Keratinocyte (primary cell): ENCODE measurements around the gene P3R3URF. TPM values are rescaled to one million over a fixed set of nuclear protein-coding genes. Genes with fewer than 3 reads are reported as not detected.

Experiments used
- DNase-seq: peaks from one replicate; pipeline ENCODE4 v3.0.0-alpha.2; 2011; ENCODE audit warnings: low read depth, missing footprints, low spot score
- FAIRE-seq: peaks from 2 replicates; lab custom pipeline; 2011; peaks lifted over from hg19 to GRCh38; lab: Jason Lieb, UNC
- H2AFZ ChIP-seq: 2 replicates; pipeline ENCODE4 v1.6.0; 2012; ENCODE audit warnings: low read length, control low read depth, inconsistent platforms; ENCODE audit not compliant: control insufficient read depth
- H3K27ac ChIP-seq: 2 replicates; pipeline ENCODE4 v1.5.1; 2011; ENCODE audit warnings: low read length; ENCODE audit not compliant: control insufficient read depth, insufficient read depth
- H3K27me3 ChIP-seq: 3 replicates; pipeline ENCODE4 v1.6.0; 2011; ENCODE audit warnings: low read length; ENCODE audit not compliant: control insufficient read depth, insufficient read depth; ENCODE audit errors: extremely low read depth
- H3K36me3 ChIP-seq, 2 experiments: 2 replicates in 1 of 2; 3 replicates in 1 of 2; pipeline ENCODE4 v1.5.1; 2011; ENCODE audit warnings: low read length in 2 of 2, mild to moderate bottlenecking in 1 of 2; ENCODE audit not compliant: control insufficient read depth in 2 of 2, insufficient read depth in 2 of 2; ENCODE audit errors: extremely low read depth in 1 of 2
- H3K4me1 ChIP-seq: 3 replicates; pipeline ENCODE4 v1.5.1; 2011; ENCODE audit warnings: low read length; ENCODE audit not compliant: control insufficient read depth, insufficient read depth; ENCODE audit errors: extremely low read depth
- H3K4me2 ChIP-seq: 3 replicates; pipeline ENCODE4 v1.6.0; 2011; ENCODE audit warnings: low read depth, low read length; ENCODE audit not compliant: control insufficient read depth, insufficient read depth; ENCODE audit errors: extremely low read depth
- H3K4me3 ChIP-seq, 3 experiments: fragments of 200-600 bp in 1 of 3; sonication (generic) in 1 of 3; 2 replicates in 2 of 3; 3 replicates in 1 of 3; pipeline ENCODE4 v1.5.1; 2011 to 2016; ENCODE audit warnings: low read length in 3 of 3, mild to moderate bottlenecking in 3 of 3, control low read depth in 2 of 3, inconsistent platforms in 1 of 3, low read depth in 1 of 3, mixed read lengths in 1 of 3, mixed run types in 1 of 3, moderate library complexity in 1 of 3; ENCODE audit not compliant: control insufficient read depth in 2 of 3, insufficient read depth in 2 of 3; ENCODE audit errors: extremely low read depth in 1 of 3
- H3K79me2 ChIP-seq: 2 replicates; pipeline ENCODE4 v1.6.0; 2012; ENCODE audit warnings: low read length; ENCODE audit not compliant: control insufficient read depth, insufficient read depth
- H3K9ac ChIP-seq: 3 replicates; pipeline ENCODE4 v1.6.0; 2011; ENCODE audit warnings: low read length; ENCODE audit not compliant: control insufficient read depth, insufficient read depth; ENCODE audit errors: extremely low read depth
- H3K9me1 ChIP-seq: 3 replicates; pipeline ENCODE4 v1.6.0; 2011; ENCODE audit warnings: low read length; ENCODE audit not compliant: control insufficient read depth, insufficient read depth; ENCODE audit errors: extremely low read depth
- H3K9me3 ChIP-seq: 2 replicates; pipeline ENCODE4 v1.5.1; 2012; ENCODE audit warnings: low read depth, low read length; ENCODE audit not compliant: control insufficient read depth
- H4K20me1 ChIP-seq: 3 replicates; pipeline ENCODE4 v1.6.0; 2011; ENCODE audit warnings: low read length; ENCODE audit not compliant: control insufficient read depth, insufficient read depth; ENCODE audit errors: extremely low read depth
- EZH2 ChIP-seq: IDR thresholded peaks from one replicate; pipeline ENCODE4 v1.6.1; 2012; ENCODE audit warnings: inconsistent platforms, mild to moderate bottlenecking, low read length, moderate library complexity
- dilution Hi-C: fragments of 300-500 bp; cut with MboI; formaldehyde crosslinking; loops from one replicate; pipeline ENCODE4 v1.7.0; 2020; ENCODE audit warnings: low sequenced_read_pairs; ENCODE audit not compliant: extremely low pct_ligation_motif_present
- polyA plus RNA-seq, 5 experiments: library from polyadenylated mRNA; depleted of rRNA in 3 of 5; stranded (reverse) in 3 of 5; stranded (forward) in 1 of 5; unstranded in 1 of 5; fragments of >200 nt; gene quantifications; 1 replicate in 1 of 5; 2 replicates in 3 of 5; 3 replicates in 1 of 5; pipeline versions ENCODE4 v1.2.1 to v1.2.3, GENCODE V29; 2011 to 2012; ENCODE audit warnings: missing spikeins in 2 of 5, low read depth in 1 of 5, low replicate concordance in 1 of 5
- TF ChIP-seq, protein P1 (sequence below), 3 experiments: IDR thresholded peaks in 1 of 3; conservative IDR thresholded peaks in 1 of 3; optimal IDR thresholded peaks in 1 of 3; 2 replicates in 2 of 3; 3 replicates in 1 of 3; pipeline versions ENCODE3 to v1.5.1; 2011; ENCODE audit warnings: low read length in 3 of 3, mild to moderate bottlenecking in 3 of 3, moderate library complexity in 2 of 3, control low read depth in 1 of 3, inconsistent platforms in 1 of 3; ENCODE audit not compliant: insufficient read depth in 2 of 3; ENCODE audit errors: extremely low read depth in 1 of 3

The P3R3URF gene
- polyA plus RNA-seq, 1 donor (not counting 4 experiments of a cell fraction or from before 2014, with no cell fraction given) = not detected

DNA sequence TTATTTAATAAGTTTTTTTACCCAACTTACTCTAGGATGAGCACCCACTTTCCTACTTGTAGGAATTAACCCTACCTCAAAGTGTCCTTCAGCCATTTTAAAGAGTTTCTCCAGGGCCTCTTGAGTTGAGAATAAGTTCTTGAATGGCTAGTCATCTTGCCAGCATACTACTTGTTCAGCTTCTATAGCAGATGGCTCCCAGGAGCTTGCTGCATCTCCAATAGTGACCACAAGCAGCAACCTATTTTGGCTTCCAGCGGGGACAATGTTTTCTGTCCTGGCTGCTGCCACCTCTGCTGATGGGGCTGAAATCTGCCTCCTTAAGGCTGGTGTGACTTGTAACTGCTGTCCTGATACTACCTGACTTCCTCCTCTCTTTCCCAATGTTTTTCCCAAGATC is 23.1 kb downstream of the P3R3URF start:
- H3K27ac ChIP-seq = no peak overlapping the region
- no peaks in the 10 kb centered on the region for H4K20me1 ChIP-seq
- no peak overlapping the region for H3K4me3 ChIP-seq
- dilution Hi-C loops = no loop called here
- H3K4me1 ChIP-seq = no peaks in the 10 kb centered on the region
- no peaks in the 10 kb centered on the region for H3K27me3 ChIP-seq
- no peak overlapping the region for H3K9ac ChIP-seq
- H3K36me3 ChIP-seq = no peaks in the 10 kb centered on the region
- no peak overlapping the region for H2AFZ ChIP-seq
- no peak overlapping the region for H3K4me2 ChIP-seq
- H3K9me1 ChIP-seq = no peaks in the 10 kb centered on the region
- DNase-seq = no peak
- no peak for TF ChIP-seq EZH2
- TF ChIP-seq, protein P1, sequence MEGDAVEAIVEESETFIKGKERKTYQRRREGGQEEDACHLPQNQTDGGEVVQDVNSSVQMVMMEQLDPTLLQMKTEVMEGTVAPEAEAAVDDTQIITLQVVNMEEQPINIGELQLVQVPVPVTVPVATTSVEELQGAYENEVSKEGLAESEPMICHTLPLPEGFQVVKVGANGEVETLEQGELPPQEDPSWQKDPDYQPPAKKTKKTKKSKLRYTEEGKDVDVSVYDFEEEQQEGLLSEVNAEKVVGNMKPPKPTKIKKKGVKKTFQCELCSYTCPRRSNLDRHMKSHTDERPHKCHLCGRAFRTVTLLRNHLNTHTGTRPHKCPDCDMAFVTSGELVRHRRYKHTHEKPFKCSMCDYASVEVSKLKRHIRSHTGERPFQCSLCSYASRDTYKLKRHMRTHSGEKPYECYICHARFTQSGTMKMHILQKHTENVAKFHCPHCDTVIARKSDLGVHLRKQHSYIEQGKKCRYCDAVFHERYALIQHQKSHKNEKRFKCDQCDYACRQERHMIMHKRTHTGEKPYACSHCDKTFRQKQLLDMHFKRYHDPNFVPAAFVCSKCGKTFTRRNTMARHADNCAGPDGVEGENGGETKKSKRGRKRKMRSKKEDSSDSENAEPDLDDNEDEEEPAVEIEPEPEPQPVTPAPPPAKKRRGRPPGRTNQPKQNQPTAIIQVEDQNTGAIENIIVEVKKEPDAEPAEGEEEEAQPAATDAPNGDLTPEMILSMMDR (optimal IDR thresholded peaks at IDR 0.05 in 1 of 3, IDR thresholded peaks at IDR 0.05 in 1 of 3, conservative IDR thresholded peaks at IDR 0.05 in 1 of 3; ENCODE audit: extremely low read depth in 1 of 3, insufficient read depth in 2 of 3, low read length in 3 of 3) = no peak
- H3K79me2 ChIP-seq = no peaks in the 10 kb centered on the region
- H3K9me3 ChIP-seq = no peaks in the 10 kb centered on the region
- FAIRE-seq = no peak

DNA sequence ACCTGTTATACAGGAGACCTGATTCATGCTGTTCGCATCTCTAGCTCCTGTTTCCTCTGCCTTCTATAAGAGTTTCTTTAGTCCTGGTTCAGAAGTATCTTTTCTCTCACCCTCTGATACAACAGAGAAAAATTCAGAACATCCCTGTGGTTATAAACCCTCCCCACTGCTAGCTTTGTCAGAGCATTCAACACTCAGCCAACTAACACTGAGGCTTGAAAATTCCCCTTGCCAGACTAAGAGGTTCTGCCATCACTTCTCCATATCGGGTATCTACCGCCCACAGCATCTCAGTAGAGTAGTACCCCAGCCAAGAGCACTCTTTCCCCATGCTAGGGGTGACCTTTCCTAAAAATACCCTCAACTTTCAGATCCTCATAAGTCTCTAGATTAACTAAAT is 24.3 kb downstream of the P3R3URF start:
- Histone ChIP-seq H3K27ac (no peak overlapping the region), H3K79me2 (no peaks in the 10 kb centered on the region), H3K4me2 (no peak overlapping the region), H3K4me1 (no peaks in the 10 kb centered on the region), H3K4me3 (no peak overlapping the region), H3K9me3 (no peaks in the 10 kb centered on the region), H4K20me1 (no peaks in the 10 kb centered on the region), H3K36me3 (no peaks in the 10 kb centered on the region), H2AFZ (no peak overlapping the region), H3K9ac (no peak overlapping the region), H3K9me1 (no peaks in the 10 kb centered on the region), H3K27me3 (no peaks in the 10 kb centered on the region)
- no peak for DNase-seq
- dilution Hi-C loops = no loop called here
- TF ChIP-seq, protein P1 (optimal IDR thresholded peaks at IDR 0.05 in 1 of 3, IDR thresholded peaks at IDR 0.05 in 1 of 3, conservative IDR thresholded peaks at IDR 0.05 in 1 of 3; ENCODE audit: extremely low read depth in 1 of 3, insufficient read depth in 2 of 3, low read length in 3 of 3) = no peak
- TF ChIP-seq EZH2 = no peak
- FAIRE-seq = no peak
